ENCODE measurements around the gene NAXD.

Gene NAXD

GRCh38 chr13:110653271-110653670 is 37.9 kb downstream of the NAXD start:
- no peaks in the 10 kb centered on the region for H3K4me1 ChIP-seq (ENCODE audit: control insufficient read depth, insufficient read depth, low read length)
- POLR2A ChIA-PET = no interaction called here
- H3K4me3 ChIP-seq (ENCODE audit: low read depth, low read length) = no peak overlapping the region
- no peak for TF ChIP-seq ZNF138 (tag by site-specific recombination; IDR thresholded peaks at IDR 0.05; ENCODE audit: borderline replicate concordance)
- TF ChIP-seq ZNF677 (tag by site-specific recombination; IDR thresholded peaks at IDR 0.05) = no peak
- no peak for TF ChIP-seq WT1 (tag by site-specific recombination; IDR thresholded peaks at IDR 0.05)
- peaks cover 0 to 36% of the 10 kb centered on the region in 2 experiments; a peak in 2 of 3 replicates for H3K36me3 ChIP-seq (ENCODE audit: control insufficient read depth in 2 of 2, insufficient read depth in 1 of 2, low read length in 2 of 2)
- H3K27ac ChIP-seq (ENCODE audit: extremely low read depth, low read depth, low read length) = no peak overlapping the region
- CTCF ChIA-PET = no interaction called here
- H3K9me3 ChIP-seq (ENCODE audit: control insufficient read depth, insufficient read depth, low read depth, low read length) = no peaks in the 10 kb centered on the region

- Histone ChIP-seq H3K27ac (ENCODE audit: extremely low read depth, low read depth, low read length) (no peak overlapping the region), H3K36me3 (ENCODE audit: control insufficient read depth in 2 of 2, insufficient read depth in 1 of 2, low read length in 2 of 2) (peaks cover 0 to 36% of the 10 kb centered on the region in 2 experiments; a peak in 2 of 3 replicates), H3K4me3 (ENCODE audit: low read depth, low read length) (no peak overlapping the region), H3K9me3 (ENCODE audit: control insufficient read depth, insufficient read depth, low read depth, low read length) (no peaks in the 10 kb centered on the region), H3K4me1 (ENCODE audit: control insufficient read depth, insufficient read depth, low read length) (no peaks in the 10 kb centered on the region)
- CTCF ChIA-PET = no interaction called here
- POLR2A ChIA-PET = no interaction called here
- TF ChIP-seq IKZF3 (tag by site-specific recombination; IDR thresholded peaks at IDR 0.05) (no peak), ZNF114 (tag by site-specific recombination; IDR thresholded peaks at IDR 0.05) (no peak), REST (tag by site-specific recombination; IDR thresholded peaks at IDR 0.05) (no peak), ZFP3 (tag by site-specific recombination; IDR thresholded peaks at IDR 0.05; ENCODE audit: low read depth) (no peak), ZNF48 (tag by site-specific recombination; IDR thresholded peaks at IDR 0.05) (no peak), ZNF302 (tag by site-specific recombination; IDR thresholded peaks at IDR 0.05; ENCODE audit: low read depth) (no peak), ZNF112 (tag by site-specific recombination; IDR thresholded peaks at IDR 0.05) (no peak), ZNF76 (tag by site-specific recombination; IDR thresholded peaks at IDR 0.05; ENCODE audit: borderline replicate concordance, low read depth) (no peak), KLF10 (tag by site-specific recombination; IDR thresholded peaks at IDR 0.05) (no peak), EGR2 (tag by site-specific recombination; IDR thresholded peaks at IDR 0.05; ENCODE audit: low read depth) (no peak), ZNF670 (tag by site-specific recombination; IDR thresholded peaks at IDR 0.05; ENCODE audit: low read depth) (no peak), WT1 (tag by site-specific recombination; IDR thresholded peaks at IDR 0.05) (no peak), ZNF350 (tag by site-specific recombination; IDR thresholded peaks at IDR 0.05) (no peak)
- TF ChIP-seq, protein P1, sequence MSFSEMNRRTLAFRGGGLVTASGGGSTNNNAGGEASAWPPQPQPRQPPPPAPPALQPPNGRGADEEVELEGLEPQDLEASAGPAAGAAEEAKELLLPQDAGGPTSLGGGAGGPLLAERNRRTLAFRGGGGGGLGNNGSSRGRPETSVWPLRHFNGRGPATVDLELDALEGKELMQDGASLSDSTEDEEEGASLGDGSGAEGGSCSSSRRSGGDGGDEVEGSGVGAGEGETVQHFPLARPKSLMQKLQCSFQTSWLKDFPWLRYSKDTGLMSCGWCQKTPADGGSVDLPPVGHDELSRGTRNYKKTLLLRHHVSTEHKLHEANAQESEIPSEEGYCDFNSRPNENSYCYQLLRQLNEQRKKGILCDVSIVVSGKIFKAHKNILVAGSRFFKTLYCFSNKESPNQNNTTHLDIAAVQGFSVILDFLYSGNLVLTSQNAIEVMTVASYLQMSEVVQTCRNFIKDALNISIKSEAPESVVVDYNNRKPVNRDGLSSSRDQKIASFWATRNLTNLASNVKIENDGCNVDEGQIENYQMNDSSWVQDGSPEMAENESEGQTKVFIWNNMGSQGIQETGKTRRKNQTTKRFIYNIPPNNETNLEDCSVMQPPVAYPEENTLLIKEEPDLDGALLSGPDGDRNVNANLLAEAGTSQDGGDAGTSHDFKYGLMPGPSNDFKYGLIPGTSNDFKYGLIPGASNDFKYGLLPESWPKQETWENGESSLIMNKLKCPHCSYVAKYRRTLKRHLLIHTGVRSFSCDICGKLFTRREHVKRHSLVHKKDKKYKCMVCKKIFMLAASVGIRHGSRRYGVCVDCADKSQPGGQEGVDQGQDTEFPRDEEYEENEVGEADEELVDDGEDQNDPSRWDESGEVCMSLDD (tag by site-specific recombination; IDR thresholded peaks at IDR 0.05) = no peak
- TF ChIP-seq, protein P2, sequence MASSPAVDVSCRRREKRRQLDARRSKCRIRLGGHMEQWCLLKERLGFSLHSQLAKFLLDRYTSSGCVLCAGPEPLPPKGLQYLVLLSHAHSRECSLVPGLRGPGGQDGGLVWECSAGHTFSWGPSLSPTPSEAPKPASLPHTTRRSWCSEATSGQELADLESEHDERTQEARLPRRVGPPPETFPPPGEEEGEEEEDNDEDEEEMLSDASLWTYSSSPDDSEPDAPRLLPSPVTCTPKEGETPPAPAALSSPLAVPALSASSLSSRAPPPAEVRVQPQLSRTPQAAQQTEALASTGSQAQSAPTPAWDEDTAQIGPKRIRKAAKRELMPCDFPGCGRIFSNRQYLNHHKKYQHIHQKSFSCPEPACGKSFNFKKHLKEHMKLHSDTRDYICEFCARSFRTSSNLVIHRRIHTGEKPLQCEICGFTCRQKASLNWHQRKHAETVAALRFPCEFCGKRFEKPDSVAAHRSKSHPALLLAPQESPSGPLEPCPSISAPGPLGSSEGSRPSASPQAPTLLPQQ (tag by site-specific recombination; IDR thresholded peaks at IDR 0.05) = no peak
These were observed 38.5 kb downstream of the NAXD start for GRCh38 chr13:110653851-110654250.
